ENCODE measurements around the gene GLYR1. TPM values are rescaled to one million over a fixed set of nuclear protein-coding genes. Genes with fewer than 3 reads are reported as not detected.

The GLYR1 gene
- total and polyA plus RNA-seq, 2 donors from 2014 or later = 47.9 to 119 TPM

DNA sequence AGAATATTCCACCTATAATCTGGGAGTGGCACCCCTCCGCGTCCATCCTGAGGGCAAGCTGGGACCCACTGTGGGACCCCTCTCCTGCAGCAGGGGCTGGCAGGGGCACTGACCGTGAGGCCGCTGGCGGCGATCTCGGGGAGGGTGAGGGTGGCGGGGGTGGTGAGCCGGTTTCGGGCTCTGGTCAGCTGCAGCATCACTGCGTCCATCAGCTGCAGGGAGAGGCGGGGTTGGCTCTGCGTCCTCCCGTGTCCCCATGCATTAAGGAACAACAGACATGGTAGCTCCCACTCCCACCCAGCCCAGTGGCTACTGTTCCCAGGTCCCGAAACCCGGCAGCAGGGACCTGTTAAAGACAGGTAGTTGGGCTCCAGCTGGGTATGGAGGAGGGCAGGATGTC lies 48.6 kb downstream of the GLYR1 start:
- no peak overlapping the region for H3K9ac ChIP-seq (ENCODE audit: low read length in 3 of 3)
- DNase-seq = peak in 1 of 5 donors; percentile 71
- no peaks in the 10 kb centered on the region for H3K27me3 ChIP-seq (ENCODE audit: control insufficient read depth, insufficient read depth, low read length)
- no peak overlapping the region for H3K27ac ChIP-seq (ENCODE audit: low read depth in 2 of 2, low read length in 2 of 2)
- H3K9me3 ChIP-seq (ENCODE audit: control insufficient read depth in 2 of 3, insufficient read depth in 1 of 3, low read length in 3 of 3) = no peaks in the 10 kb centered on the region
- H3K4me1 ChIP-seq (ENCODE audit: control insufficient read depth in 2 of 3, insufficient read depth in 2 of 3, low read depth in 1 of 3, low read length in 3 of 3) = peaks cover 0 to 14% (median 0%) of the 10 kb centered on the region in 3 donors
- TF ChIP-seq, protein P1, sequence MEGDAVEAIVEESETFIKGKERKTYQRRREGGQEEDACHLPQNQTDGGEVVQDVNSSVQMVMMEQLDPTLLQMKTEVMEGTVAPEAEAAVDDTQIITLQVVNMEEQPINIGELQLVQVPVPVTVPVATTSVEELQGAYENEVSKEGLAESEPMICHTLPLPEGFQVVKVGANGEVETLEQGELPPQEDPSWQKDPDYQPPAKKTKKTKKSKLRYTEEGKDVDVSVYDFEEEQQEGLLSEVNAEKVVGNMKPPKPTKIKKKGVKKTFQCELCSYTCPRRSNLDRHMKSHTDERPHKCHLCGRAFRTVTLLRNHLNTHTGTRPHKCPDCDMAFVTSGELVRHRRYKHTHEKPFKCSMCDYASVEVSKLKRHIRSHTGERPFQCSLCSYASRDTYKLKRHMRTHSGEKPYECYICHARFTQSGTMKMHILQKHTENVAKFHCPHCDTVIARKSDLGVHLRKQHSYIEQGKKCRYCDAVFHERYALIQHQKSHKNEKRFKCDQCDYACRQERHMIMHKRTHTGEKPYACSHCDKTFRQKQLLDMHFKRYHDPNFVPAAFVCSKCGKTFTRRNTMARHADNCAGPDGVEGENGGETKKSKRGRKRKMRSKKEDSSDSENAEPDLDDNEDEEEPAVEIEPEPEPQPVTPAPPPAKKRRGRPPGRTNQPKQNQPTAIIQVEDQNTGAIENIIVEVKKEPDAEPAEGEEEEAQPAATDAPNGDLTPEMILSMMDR (IDR thresholded peaks at IDR 0.05; ENCODE audit: borderline replicate concordance, extremely low read depth, insufficient read depth) = no peak
- no peak overlapping the region for H3K4me3 ChIP-seq (ENCODE audit: low read length in 3 of 3)
- H3K36me3 ChIP-seq (ENCODE audit: control insufficient read depth in 2 of 3, insufficient read depth in 3 of 3, low read length in 3 of 3) = peaks cover 0 to 10% (median 2%) of the 10 kb centered on the region in 3 donors
- intact Hi-C loops (cut with DNase I) = no loop called here
- FAIRE-seq = no peak

DNA sequence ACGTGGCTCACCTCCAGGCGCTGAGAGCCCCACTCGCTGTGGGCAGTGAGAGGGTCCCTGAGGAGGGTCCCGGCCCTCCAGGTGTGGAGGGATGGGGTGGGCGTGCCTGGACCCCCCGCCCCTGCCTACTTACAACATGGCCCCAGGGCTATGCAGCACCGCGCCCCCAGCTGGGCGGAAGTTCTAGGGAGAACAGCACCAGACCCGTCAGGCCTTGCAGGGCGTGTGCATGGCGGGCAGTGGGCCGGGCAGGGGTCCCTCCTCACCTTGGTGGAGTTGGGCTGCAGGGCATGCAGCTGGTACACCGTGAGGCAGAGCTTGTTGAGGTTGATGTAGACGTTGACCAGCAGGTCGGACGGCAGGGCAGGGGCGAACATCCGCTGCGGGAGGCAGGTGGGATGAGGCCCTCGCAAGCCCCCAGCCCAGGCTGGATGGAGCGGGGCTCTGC lies 49.3 kb downstream of the GLYR1 start:
- TF ChIP-seq, protein P1 (IDR thresholded peaks at IDR 0.05; ENCODE audit: borderline replicate concordance, extremely low read depth, insufficient read depth) = no peak
- no peak for FAIRE-seq
- H3K4me1 ChIP-seq (ENCODE audit: control insufficient read depth in 2 of 3, insufficient read depth in 2 of 3, low read depth in 1 of 3, low read length in 3 of 3) = peaks cover 0 to 14% (median 0%) of the 10 kb centered on the region in 3 donors
- no peak overlapping the region for H3K9ac ChIP-seq (ENCODE audit: low read length in 3 of 3)
- no peak overlapping the region for H3K4me3 ChIP-seq (ENCODE audit: low read length in 3 of 3)
- H3K36me3 ChIP-seq (ENCODE audit: control insufficient read depth in 2 of 3, insufficient read depth in 3 of 3, low read length in 3 of 3) = peaks cover 0 to 10% (median 2%) of the 10 kb centered on the region in 3 donors
- H3K9me3 ChIP-seq (ENCODE audit: control insufficient read depth in 2 of 3, insufficient read depth in 1 of 3, low read length in 3 of 3) = no peaks in the 10 kb centered on the region
- DNase-seq = peak in 1 of 5 donors; percentile 68
- H3K27me3 ChIP-seq (ENCODE audit: control insufficient read depth, insufficient read depth, low read length) = no peaks in the 10 kb centered on the region
- H3K27ac ChIP-seq (ENCODE audit: low read depth in 2 of 2, low read length in 2 of 2) = no peak overlapping the region
- intact Hi-C loops (cut with DNase I) = no loop called here

DNA sequence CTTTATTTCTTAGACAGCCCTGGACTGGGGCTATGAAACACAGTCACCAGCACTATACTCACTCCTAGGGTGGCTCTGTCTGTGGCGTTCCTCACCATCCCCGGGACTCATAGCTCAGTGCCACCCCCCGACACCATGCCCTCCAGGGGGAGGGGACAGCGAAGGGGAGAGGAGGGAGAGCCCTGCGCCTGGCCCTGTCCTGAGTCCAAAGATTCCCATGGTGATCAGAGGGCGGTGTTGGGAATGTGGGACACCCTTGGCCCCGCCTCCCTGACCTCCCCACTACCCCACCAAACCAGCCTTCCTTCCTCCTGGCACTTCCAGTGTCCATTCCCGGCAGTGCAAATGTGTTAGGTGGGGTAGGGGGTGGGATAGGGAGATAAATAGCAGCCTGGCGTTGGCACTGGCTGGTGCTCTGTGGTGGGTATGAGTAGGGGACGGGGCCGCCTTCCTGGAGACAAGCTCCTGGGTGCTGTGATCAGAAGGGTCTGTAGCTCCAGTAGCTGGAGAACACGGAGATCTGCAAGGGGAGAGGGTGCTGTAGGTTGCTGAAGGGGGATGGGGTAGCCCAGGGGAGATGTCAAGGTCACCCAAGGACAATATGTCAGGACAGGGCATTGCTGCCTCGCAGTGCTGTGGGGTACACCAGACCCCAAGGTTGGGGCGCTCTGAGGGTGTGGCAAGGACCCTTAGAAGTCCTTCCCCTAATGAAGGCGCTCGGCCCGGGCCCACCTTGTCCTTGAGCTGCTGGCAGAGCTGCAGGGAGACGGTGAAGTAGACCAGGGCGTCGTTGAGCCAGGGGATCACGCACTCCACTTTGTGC lies 49.9 kb downstream of the GLYR1 start:
- Histone ChIP-seq H3K4me1 (ENCODE audit: control insufficient read depth in 2 of 3, insufficient read depth in 2 of 3, low read depth in 1 of 3, low read length in 3 of 3) (peaks cover 0 to 14% (median 0%) of the 10 kb centered on the region in 3 donors), H3K27ac (ENCODE audit: low read depth in 2 of 2, low read length in 2 of 2) (no peak overlapping the region), H3K4me3 (ENCODE audit: low read length in 3 of 3) (no peak overlapping the region), H3K27me3 (ENCODE audit: control insufficient read depth, insufficient read depth, low read length) (no peaks in the 10 kb centered on the region), H3K9ac (ENCODE audit: low read length in 3 of 3) (no peak overlapping the region), H3K36me3 (ENCODE audit: control insufficient read depth in 2 of 3, insufficient read depth in 3 of 3, low read length in 3 of 3) (peaks cover 0 to 10% (median 2%) of the 10 kb centered on the region in 3 donors), H3K9me3 (ENCODE audit: control insufficient read depth in 2 of 3, insufficient read depth in 1 of 3, low read length in 3 of 3) (no peaks in the 10 kb centered on the region)
- TF ChIP-seq, protein P1 (IDR thresholded peaks at IDR 0.05; ENCODE audit: borderline replicate concordance, extremely low read depth, insufficient read depth) = no peak
- peak in 1 of 5 donors; percentile 63 for DNase-seq
- FAIRE-seq = no peak
- intact Hi-C loops (cut with DNase I) = no loop called here

Data from kidney (tissue), 14 donors.